ENCODE measurements around the gene GLUD1.
A peak's percentile ranks its signal among the peaks of the same experiment; 100 is the strongest.
"Not testable (repeated sequence)": the region's sequence is repeated elsewhere in the genome, so short reads cannot be mapped to it uniquely, and the experiment has no call there.

Gene GLUD1

DNA sequence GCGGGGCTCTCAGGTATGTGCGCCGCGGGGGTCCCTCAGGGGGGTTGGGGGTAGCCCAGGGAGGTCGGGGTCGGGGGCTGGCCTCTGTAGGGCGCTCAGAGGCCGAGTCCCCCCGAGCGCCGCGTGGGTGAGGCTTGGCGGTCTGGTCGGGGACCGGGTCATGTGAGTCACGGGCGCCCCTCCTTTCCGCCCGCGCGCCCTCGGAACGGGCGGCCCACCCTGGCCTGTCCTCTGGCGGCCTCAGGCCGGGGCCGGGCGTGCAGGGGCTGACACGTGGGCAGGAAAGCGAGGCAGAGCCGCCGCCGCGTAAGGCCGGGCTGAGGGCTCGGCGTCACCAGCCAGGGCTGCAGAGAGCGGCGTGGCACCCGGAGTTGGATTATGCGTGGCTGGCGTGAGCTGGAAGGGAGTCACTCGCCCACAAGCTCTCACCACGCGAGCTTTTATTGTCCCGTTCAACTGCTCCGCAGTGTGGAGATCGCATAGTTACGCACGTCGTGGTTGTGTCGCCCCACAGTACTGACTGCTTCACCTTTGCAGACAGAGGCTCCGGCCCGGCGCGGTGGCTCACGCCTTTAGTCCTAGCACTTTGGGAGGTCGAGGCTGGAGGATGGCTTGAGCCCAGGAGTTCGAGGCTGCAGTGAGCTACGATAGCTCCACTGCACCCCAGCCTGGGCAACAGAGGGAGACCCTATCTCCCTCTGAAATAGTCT, 748 bp upstream of the GLUD1 start:
- Mint-ChIP-seq H3K27me3 (no peaks in the 10 kb centered on the region), H3K27ac (peak overlapping the region; percentile 91), H3K4me1 (ENCODE audit: low read depth) (peaks cover 56% of the 10 kb centered on the region), H3K36me3 (ENCODE audit: low read depth) (peaks cover 50% of the 10 kb centered on the region), H3K4me3 (peak overlapping the region; percentile 91), H3K9me3 (no peaks in the 10 kb centered on the region)

DNA sequence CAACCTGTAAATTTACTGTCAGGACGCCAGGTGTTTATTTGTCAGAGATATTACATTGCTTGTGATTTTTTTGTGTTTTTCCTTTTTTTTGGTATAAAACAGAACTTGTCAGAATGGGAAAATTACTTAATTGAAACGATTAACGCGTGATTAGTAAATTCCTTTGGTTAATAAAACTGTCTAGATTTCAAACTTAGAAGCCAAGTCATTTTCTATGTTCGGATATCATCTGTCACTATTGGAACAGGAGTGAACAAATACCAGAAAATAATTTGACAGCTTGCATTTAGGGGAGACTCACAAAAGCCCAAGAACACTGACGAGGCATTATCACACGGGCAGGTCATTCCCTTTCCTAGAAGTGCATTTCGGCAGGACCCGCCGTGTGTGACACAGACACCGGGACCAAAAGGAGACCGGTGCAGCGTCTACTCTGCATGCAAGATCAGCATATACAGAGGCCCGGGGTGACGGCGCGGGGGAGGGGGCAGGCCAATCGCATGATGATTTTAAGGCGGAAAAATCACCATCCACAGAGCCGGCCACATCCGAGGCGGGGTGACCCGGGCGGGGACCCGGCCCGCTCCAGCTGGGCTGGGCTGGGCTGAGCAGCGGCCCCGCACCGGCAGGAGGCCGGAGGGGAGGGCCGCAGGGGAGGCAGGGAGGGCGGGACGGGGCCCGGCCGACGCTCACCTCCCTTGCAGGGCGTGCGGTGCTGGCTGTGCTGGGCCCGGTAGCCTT, 841 bp downstream of the GLUD1 start:
- H3K4me3 Mint-ChIP-seq, result peak overlapping the region; percentile 94
- H3K4me1 Mint-ChIP-seq (ENCODE audit: low read depth), result peaks cover 65% of the 10 kb centered on the region
- H3K27me3 Mint-ChIP-seq, result no peaks in the 10 kb centered on the region
- no peaks in the 10 kb centered on the region for H3K9me3 Mint-ChIP-seq
- peaks cover 48% of the 10 kb centered on the region for H3K36me3 Mint-ChIP-seq (ENCODE audit: low read depth)
- H3K27ac Mint-ChIP-seq, result peak overlapping the region; percentile 94

DNA sequence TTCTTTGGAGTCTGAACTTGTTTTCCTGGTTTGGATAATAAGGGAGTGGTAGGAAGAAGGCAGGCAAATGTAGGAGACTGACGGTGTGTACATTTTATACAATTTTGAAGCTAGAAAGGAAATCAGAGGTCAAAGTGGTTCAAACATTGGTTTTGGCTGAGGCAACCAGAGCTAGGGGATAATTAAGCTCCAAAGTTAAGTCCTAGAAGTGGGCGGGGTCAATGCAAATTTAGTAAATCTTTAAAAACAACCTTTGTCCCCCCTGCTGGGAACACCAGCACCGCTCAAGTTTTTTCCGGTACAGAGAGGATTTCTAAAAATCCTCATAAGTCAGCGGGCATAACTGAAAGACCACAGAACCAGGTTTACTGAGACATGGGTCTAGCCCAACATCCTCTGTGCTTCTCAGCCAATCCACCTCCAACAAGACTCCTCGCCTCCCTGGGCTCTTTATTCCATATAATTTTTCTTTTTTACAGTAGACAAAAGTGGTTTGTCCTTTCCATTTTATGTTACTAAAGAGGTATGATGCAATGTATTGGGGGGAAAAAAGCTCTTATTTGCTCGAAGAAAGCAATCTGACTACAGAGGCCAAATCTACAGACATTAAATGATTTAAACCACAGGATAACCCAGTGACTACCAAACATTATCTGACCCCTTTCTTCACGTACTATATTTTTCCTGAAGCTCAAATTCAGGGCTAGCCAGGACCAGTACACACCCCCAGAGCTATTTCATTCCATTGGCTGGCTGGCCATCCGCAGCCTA, 1.6 kb downstream of the GLUD1 start:
- Mint-ChIP-seq H3K27me3 (no peaks in the 10 kb centered on the region), H3K4me3 (peak overlapping the region; percentile 94), H3K27ac (peak overlapping the region; percentile 94), H3K36me3 (ENCODE audit: low read depth) (peaks cover 49% of the 10 kb centered on the region), H3K4me1 (ENCODE audit: low read depth) (peaks cover 72% of the 10 kb centered on the region), H3K9me3 (no peaks in the 10 kb centered on the region)

DNA sequence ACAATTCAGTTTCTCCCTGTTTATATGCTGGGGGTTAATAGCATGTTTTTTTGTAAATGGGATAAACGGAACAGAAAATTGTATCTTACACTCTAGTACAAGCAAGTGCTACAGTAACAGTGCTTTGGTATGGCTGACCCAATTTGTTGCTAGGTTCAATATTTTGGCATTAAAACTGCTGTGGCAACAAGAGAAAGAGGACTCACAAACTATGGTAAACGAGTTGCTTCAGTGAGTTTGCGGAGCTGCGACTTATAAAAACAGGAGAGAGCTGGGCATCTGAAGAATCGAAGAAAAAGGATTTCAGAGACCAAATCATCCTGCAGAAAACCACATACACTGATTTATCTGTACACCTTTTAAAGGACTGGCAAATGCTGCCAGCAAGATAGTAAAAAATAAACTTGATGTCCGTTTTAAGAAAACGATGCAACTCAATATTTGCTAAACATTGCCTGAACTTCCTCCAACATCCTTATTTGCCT, 2.2 kb downstream of the GLUD1 start:
- Mint-ChIP-seq H3K9me3 (no peaks in the 10 kb centered on the region), H3K4me1 (ENCODE audit: low read depth) (peaks cover 79% of the 10 kb centered on the region), H3K27me3 (no peaks in the 10 kb centered on the region), H3K4me3 (peak overlapping the region; percentile 94), H3K27ac (peak overlapping the region; percentile 94), H3K36me3 (ENCODE audit: low read depth) (peaks cover 53% of the 10 kb centered on the region)

DNA sequence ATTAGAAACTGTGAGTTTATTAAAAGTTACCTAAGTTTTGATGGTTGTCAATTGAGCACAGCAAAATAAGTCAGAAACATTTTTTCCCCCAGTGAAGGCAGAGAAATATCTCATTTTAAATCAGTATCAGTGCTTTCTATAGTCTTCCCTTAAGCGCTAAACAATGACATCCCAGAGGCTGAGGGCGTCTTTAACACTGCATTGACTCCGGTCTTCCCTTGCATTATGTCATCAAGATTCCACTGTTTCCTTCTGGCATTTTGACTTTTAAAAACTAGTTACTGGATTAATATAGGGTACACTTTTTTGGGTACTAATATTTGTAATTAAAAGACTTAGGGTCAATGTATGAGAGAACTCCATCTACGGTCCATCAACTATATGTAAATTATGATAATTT, 3.9 kb downstream of the GLUD1 start:
- H3K4me3 Mint-ChIP-seq, result no peak overlapping the region
- no peaks in the 10 kb centered on the region for H3K27me3 Mint-ChIP-seq
- H3K36me3 Mint-ChIP-seq (ENCODE audit: low read depth), result peaks cover 66% of the 10 kb centered on the region
- H3K9me3 Mint-ChIP-seq, result no peaks in the 10 kb centered on the region
- H3K27ac Mint-ChIP-seq, result no peak overlapping the region
- H3K4me1 Mint-ChIP-seq (ENCODE audit: low read depth), result peaks cover 81% of the 10 kb centered on the region

DNA sequence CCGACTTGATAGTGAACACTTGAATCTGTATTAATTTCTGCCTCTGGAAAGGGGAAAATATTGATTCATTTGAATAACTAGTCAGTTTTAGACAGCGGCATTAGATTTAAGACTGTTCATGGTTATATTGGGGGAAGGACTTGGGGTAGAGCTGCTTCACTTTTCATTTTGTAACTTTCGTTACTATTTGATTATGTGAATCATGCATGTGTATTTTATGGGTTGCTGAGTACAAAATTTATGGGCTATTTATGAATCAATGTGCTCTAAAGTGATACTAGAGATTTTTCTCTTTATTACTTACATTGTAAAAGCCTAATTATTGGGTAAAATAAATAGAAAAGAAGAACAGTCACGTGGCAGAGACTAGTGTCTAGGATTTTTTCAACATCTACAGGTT, 4.9 kb downstream of the GLUD1 start:
- Mint-ChIP-seq H3K27ac (no peak overlapping the region), H3K4me1 (ENCODE audit: low read depth) (peaks cover 85% of the 10 kb centered on the region), H3K27me3 (no peaks in the 10 kb centered on the region), H3K4me3 (peak overlapping the region; percentile 0), H3K36me3 (ENCODE audit: low read depth) (peaks cover 71% of the 10 kb centered on the region), H3K9me3 (no peaks in the 10 kb centered on the region)

DNA sequence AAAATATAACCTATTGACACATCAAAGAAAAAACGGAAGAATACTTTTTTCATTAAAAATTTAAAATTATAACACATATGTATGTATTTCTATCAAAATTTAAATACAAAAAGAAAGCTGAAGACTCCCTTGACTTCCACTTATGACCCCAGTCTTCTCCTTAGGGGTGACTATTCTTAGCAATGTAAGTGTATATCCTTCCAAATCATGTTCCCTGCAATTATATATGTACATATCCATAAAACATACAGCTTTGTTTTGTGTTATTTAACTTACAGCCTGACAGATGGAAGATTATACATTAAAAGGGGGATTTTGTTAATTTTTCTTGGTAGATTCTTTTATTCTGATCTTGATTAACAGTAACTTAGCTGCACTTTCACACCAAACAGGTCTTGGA, 9.1 kb downstream of the GLUD1 start:
- H3K36me3 Mint-ChIP-seq (ENCODE audit: low read depth), result peaks cover 68% of the 10 kb centered on the region
- no peak overlapping the region for H3K4me3 Mint-ChIP-seq
- H3K27me3 Mint-ChIP-seq, result no peaks in the 10 kb centered on the region
- H3K4me1 Mint-ChIP-seq (ENCODE audit: low read depth), result peaks cover 85% of the 10 kb centered on the region
- H3K9me3 Mint-ChIP-seq, result no peaks in the 10 kb centered on the region
- no peak overlapping the region for H3K27ac Mint-ChIP-seq

DNA sequence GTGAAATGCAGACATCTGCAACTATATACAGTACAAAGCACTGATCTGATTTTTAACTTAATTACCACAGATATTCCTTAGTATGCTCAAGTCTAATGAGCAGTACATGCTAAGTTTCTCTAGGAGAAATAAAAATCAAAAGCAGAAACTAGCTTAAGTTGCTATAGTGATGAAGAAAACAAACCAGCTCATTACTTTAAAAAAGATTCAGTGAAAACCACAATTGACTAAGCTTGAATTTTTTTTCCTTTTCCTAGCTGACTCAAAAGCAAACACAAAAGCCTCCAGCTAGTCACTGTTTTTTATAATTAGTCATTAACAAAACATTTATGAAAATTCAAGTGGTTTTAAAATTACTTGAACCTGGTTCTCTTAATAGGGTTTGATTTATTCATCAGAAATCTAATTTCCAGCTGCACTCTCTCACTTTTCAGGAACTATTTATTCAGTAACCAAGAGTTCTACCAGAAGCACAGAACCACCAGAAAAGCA, 10.3 kb downstream of the GLUD1 start:
- H3K36me3 Mint-ChIP-seq (ENCODE audit: low read depth), result peaks cover 58% of the 10 kb centered on the region
- peak overlapping the region; percentile 54 for H3K4me3 Mint-ChIP-seq
- peaks cover 76% of the 10 kb centered on the region for H3K4me1 Mint-ChIP-seq (ENCODE audit: low read depth)
- not testable (repeated sequence) for H3K9me3 Mint-ChIP-seq, H3K27me3 Mint-ChIP-seq
- H3K27ac Mint-ChIP-seq, result peak overlapping the region; percentile 91

DNA sequence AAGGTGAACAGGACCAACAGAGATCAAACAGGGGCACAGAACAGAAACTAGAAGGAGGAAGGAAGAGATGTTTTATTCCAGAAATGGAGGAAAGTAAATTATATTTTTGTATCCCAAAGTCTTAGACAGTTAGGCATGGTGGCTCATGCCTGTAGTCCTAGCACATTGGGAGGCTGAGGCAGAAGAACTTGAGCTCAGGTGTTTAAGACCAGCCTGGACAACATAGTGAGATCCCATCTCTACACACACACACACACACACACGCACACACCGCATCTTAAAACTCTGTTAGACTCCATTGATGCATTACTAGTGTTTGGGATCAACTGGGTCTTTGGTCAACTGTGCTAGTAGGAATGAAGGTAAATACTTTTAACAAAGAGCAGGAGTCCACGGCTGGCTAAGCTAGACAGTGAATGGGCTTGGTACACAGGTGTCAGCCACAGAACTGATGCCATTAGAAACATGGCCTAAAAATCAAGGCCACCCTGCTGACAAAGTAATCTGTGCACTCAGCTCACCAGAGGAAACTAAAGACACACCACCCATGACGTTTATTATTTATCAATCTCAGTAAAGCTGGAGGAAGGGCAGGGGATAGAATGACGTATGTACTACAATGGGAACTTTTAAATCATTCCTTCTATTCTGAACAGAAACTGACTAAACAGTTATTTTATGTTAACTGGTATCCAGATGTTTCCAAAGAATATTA, 10.9 kb downstream of the GLUD1 start:
- H3K27me3 Mint-ChIP-seq, H3K9me3 Mint-ChIP-seq: not testable (repeated sequence)
- H3K27ac Mint-ChIP-seq, result peak overlapping the region; percentile 91
- peaks cover 70% of the 10 kb centered on the region for H3K4me1 Mint-ChIP-seq (ENCODE audit: low read depth)
- H3K36me3 Mint-ChIP-seq (ENCODE audit: low read depth), result peaks cover 53% of the 10 kb centered on the region
- peak overlapping the region; percentile 54 for H3K4me3 Mint-ChIP-seq

- Mint-ChIP-seq H3K4me3 (peak overlapping the region; percentile 41), H3K4me1 (ENCODE audit: low read depth) (peaks cover 65% of the 10 kb centered on the region), H3K36me3 (ENCODE audit: low read depth) (peaks cover 46% of the 10 kb centered on the region), H3K27ac (peak overlapping the region; percentile 91)
- not testable (repeated sequence) for H3K27me3 Mint-ChIP-seq, H3K9me3 Mint-ChIP-seq
These were observed 12.4 kb downstream of the GLUD1 start for GRCh38 chr10:87082219-87082618.

DNA sequence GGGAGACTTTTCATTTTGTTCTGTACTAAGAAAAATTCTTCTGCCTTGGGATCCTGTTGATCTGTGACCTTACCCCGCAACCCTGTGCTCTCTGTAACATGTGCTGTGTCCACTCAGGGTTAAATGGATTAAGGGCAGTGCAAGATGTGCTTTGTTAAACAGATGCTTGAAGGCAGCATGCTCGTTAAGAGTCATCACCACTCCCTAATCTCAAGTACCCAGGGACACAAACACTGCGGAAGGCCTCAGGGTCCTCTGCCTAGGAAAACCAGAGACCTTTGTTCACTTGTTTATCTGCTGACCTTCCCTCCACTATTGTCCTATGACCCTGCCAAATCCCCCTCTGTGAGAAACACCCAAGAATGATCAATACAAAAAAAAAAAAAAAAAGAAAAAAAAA, 13.1 kb downstream of the GLUD1 start:
- Mint-ChIP-seq H3K27ac (peak overlapping the region; percentile 91), H3K36me3 (ENCODE audit: low read depth) (peaks cover 41% of the 10 kb centered on the region)
- H3K27me3 Mint-ChIP-seq, result not testable (repeated sequence)

DNA sequence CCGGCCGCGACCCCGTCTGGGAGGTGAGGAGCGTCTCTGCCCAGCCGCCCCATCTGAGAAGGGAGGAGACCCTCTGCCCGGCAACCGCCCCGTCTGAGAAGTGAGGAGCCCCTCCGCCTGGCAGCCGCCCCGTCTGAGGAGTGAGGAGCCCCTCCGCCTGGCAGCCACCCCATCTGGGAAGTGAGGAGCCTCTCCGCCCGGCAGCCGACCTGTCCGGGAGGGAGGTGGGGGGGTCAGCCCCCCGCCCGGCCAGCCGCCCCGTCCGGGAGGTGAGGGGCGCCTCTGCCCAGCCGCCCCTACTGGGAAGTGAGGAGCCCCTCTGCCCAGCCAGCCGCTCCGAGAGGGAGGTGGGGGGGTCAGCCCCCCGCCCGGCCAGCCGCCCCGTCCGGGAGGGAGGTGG, 14.0 kb downstream of the GLUD1 start:
- not testable (repeated sequence) for H3K27ac Mint-ChIP-seq, H3K9me3 Mint-ChIP-seq, H3K4me3 Mint-ChIP-seq, H3K27me3 Mint-ChIP-seq
- H3K36me3 Mint-ChIP-seq (ENCODE audit: low read depth), result peaks cover 42% of the 10 kb centered on the region
- H3K4me1 Mint-ChIP-seq (ENCODE audit: low read depth), result peaks cover 58% of the 10 kb centered on the region

More for the DNA sequence above, 13.1 kb downstream of the GLUD1 start:
- peaks cover 62% of the 10 kb centered on the region for H3K4me1 Mint-ChIP-seq (ENCODE audit: low read depth)
- not testable (repeated sequence) for H3K9me3 Mint-ChIP-seq, H3K4me3 Mint-ChIP-seq

- peaks cover 46% of the 10 kb centered on the region for H3K36me3 Mint-ChIP-seq (ENCODE audit: low read depth)
- no peaks in the 10 kb centered on the region for H3K9me3 Mint-ChIP-seq
- H3K27me3 Mint-ChIP-seq, result no peaks in the 10 kb centered on the region
- no peak overlapping the region for H3K27ac Mint-ChIP-seq
- H3K4me3 Mint-ChIP-seq, result no peak overlapping the region
- peaks cover 48% of the 10 kb centered on the region for H3K4me1 Mint-ChIP-seq (ENCODE audit: low read depth)
These were observed 15.4 kb downstream of the GLUD1 start for GRCh38 chr10:87079106-87079836.

DNA sequence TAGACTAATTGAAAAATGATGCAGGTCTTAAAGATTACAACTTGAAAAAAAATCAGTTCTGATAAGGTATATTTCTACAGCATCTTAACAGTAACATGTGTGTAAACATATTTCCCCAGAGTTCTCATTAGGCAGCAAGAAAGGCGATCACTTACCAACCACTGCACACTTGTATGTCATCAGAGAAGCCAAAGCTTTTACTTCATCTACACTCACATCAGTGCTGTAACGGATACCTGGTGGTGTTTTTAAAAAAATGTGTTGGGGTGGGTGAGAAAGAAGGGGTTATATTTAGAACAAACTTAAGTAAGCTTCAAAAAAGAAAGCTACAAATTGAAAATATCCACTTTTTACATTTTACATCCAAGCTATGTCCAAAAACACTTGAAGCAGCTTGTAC, 18.2 kb downstream of the GLUD1 start:
- Mint-ChIP-seq H3K4me1 (ENCODE audit: low read depth) (peaks cover 23% of the 10 kb centered on the region), H3K36me3 (ENCODE audit: low read depth) (peaks cover 47% of the 10 kb centered on the region)
- not testable (repeated sequence) for H3K27ac Mint-ChIP-seq, H3K27me3 Mint-ChIP-seq, H3K4me3 Mint-ChIP-seq, H3K9me3 Mint-ChIP-seq
